ENCODE results near the gene GANAB. TPM values are rescaled to one million over a fixed set of nuclear protein-coding genes. Genes with fewer than 3 reads are reported as not detected.

GANAB gene
- total and polyA plus RNA-seq, 2 of the 4 experiments (the other 2 are of a cell fraction), result 209 to 344 TPM

DNA sequence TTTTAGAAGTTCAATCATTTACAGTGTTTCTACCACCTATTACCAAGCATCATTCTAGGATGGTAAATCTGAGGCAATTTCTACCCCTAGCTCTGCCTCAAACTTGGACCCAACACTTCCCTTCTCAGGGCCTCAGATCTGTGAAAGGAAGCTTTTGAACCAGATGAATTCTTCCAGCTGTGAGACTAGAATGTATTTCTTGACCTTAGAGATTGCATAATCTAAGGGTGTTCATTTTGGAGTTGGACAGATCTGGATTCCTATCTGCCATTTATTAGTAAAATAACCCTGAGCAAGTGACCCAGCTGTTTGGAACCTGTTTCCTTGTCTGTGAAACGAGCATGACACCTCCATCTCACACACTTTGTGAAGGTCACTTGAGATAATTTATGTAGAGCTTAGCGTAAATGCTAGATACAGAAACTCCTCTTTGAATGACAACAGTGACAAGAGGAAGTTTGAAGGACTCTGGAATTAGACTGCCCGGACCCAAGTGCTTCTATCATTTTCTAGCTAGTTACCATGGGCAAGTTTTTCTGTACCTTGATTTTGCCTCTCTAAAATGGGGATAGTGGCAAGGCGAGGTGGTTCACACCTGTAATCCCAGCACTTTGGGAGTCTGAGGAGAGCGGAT is 10.5 kb upstream of the GANAB start:
- Histone ChIP-seq H3K36me3 (ENCODE audit: control insufficient read depth, insufficient read depth, low read length) (no peaks in the 10 kb centered on the region), H3K4me2 (ENCODE audit: low read depth, low read length) (no peak overlapping the region), H3K23ac (ENCODE audit: low read depth, low read length) (no peak overlapping the region), H3K4me3 (ENCODE audit: insufficient read depth, low read depth, low read length) (no peak overlapping the region), H2BK15ac (ENCODE audit: low read depth, low read length) (no peak overlapping the region), H3K9me1 (ENCODE audit: insufficient read depth, low read length) (no peaks in the 10 kb centered on the region), H2BK5ac (ENCODE audit: low read depth, low read length, poor library complexity, severe bottlenecking) (no peak overlapping the region), H2AK5ac (ENCODE audit: low read depth, low read length) (no peak overlapping the region), H3K4me1 (ENCODE audit: control insufficient read depth, insufficient read depth, low read length) (peaks cover 2% of the 10 kb centered on the region; the same call in 1 of the 2 replicates), H3K9me3 (ENCODE audit: control insufficient read depth, insufficient read depth, low read length) (no peaks in the 10 kb centered on the region), H3K56ac (ENCODE audit: extremely low read depth, insufficient read depth, low read length) (no peak overlapping the region), H3K9ac (ENCODE audit: low read depth, low read length) (no peak overlapping the region), H2BK120ac (ENCODE audit: low read depth, low read length) (no peak overlapping the region), H3K27ac (ENCODE audit: insufficient read depth, low read length) (no peak overlapping the region), H3K14ac (replicated peaks; ENCODE audit: low read depth, low read length) (no peak overlapping the region), H2AFZ (replicated peaks; ENCODE audit: low read length, poor library complexity) (no peak overlapping the region), H3K79me1 (ENCODE audit: low read depth in 1 of 2, low read length in 2 of 2) (peaks cover 2 to 14% of the 10 kb centered on the region in 2 experiments), H2BK20ac (ENCODE audit: low read depth, low read length) (no peak overlapping the region), H4K91ac (ENCODE audit: insufficient read depth, low read depth, low read length) (no peak overlapping the region), H4K5ac (ENCODE audit: low read depth, low read length) (no peak overlapping the region), H3K4ac (ENCODE audit: low read depth, low read length) (no peak overlapping the region), H2AK9ac (replicated peaks; ENCODE audit: low read depth, low read length, poor library complexity) (no peak overlapping the region), H4K20me1 (ENCODE audit: insufficient read depth, low read length) (no peaks in the 10 kb centered on the region), H3K27me3 (ENCODE audit: control insufficient read depth, insufficient read depth, low read length) (no peaks in the 10 kb centered on the region), H3K18ac (ENCODE audit: low read depth, low read length) (no peak overlapping the region), H4K8ac (ENCODE audit: low read depth in 2 of 2, low read length in 2 of 2) (no peak overlapping the region)
- POLR2A ChIA-PET (ENCODE audit: unreplicated experiment), result interaction anchor here (0.6 kb wide), 1 partner anchor 24 kb away, joined by 3 read pairs; no protein-coding TSS in a partner anchor
- dilution Hi-C loops (cut with HindIII; ENCODE audit: low sequenced_read_pairs, unreplicated experiment) (no loop called here), intact Hi-C loops (cut with micrococcal nuclease) (no loop called here), in situ Hi-C loops (cut with MboI; ENCODE audit: low sequenced_read_pairs) (no loop called here)
- peak; percentile 42; the same call in 1 of the 2 replicates for TF ChIP-seq CEBPB (IDR thresholded peaks at IDR 0.05; ENCODE audit: low read depth, low read length)
- TF ChIP-seq, protein P1, sequence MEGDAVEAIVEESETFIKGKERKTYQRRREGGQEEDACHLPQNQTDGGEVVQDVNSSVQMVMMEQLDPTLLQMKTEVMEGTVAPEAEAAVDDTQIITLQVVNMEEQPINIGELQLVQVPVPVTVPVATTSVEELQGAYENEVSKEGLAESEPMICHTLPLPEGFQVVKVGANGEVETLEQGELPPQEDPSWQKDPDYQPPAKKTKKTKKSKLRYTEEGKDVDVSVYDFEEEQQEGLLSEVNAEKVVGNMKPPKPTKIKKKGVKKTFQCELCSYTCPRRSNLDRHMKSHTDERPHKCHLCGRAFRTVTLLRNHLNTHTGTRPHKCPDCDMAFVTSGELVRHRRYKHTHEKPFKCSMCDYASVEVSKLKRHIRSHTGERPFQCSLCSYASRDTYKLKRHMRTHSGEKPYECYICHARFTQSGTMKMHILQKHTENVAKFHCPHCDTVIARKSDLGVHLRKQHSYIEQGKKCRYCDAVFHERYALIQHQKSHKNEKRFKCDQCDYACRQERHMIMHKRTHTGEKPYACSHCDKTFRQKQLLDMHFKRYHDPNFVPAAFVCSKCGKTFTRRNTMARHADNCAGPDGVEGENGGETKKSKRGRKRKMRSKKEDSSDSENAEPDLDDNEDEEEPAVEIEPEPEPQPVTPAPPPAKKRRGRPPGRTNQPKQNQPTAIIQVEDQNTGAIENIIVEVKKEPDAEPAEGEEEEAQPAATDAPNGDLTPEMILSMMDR (conservative IDR thresholded peaks at IDR 0.05; ENCODE audit: low read depth, low read length), result no peak
- TF ChIP-seq MAFK (IDR thresholded peaks at IDR 0.05; ENCODE audit: low read depth, low read length), result no peak
- TF ChIP-seq POLR2A (IDR thresholded peaks at IDR 0.05; ENCODE audit: low read depth, low read length), result no peak
- no peak for TF ChIP-seq SMC3 (IDR thresholded peaks at IDR 0.05; ENCODE audit: low read depth, low read length)
- ATAC-seq (ENCODE audit: low read depth) (no peak), DNase-seq (no peak)
- CTCF ChIA-PET, result no interaction called here
- BruUV-seq (replicated peaks), result no TSS peak
- WGBS, 2 experiments (ENCODE audit: extremely low coverage in 2 of 2, insufficient read length in 1 of 2), result no CpG with 5 or more reads among the region's 5 CpGs
